GM23338 (cell line): ENCODE results near the gene NOTCH1. TPM values are rescaled to one million over a fixed set of nuclear protein-coding genes. Genes with fewer than 3 reads are reported as not detected.

Source experiments
- ATAC-seq: fragments of 200-7000 bp; cut with Tn5 transposase; 3 replicates; pipeline ENCODE4 v1.9.1; 2020
- DNase-seq: peaks from one replicate; pipeline ENCODE4 v3.0.0-alpha.2; 2015; ENCODE audit warnings: low spot score
- H2AFZ ChIP-seq: fragments of 200-600 bp; sonication (generic); 2 replicates; pipeline ENCODE4 v1.8.0; 2016; ENCODE audit warnings: antibody characterized with exemption, mild to moderate bottlenecking, moderate library complexity
- H3F3A ChIP-seq: fragments of 200-600 bp; sonication (generic); replicated peaks from 2 replicates; pipeline ENCODE4 v1.8.0; 2017; ENCODE audit warnings: antibody characterized with exemption, mixed run types, low read depth
- H3K27ac ChIP-seq: fragments of 200-600 bp; sonication (generic); 2 replicates; pipeline ENCODE4 v1.6.1; 2016; ENCODE audit warnings: low read depth
- H3K27me3 ChIP-seq: fragments of 200-600 bp; sonication (generic); 2 replicates; pipeline ENCODE4 v1.8.0; 2016; ENCODE audit warnings: mild to moderate bottlenecking, mixed run types, moderate library complexity; ENCODE audit not compliant: insufficient read depth
- H3K36me3 ChIP-seq: fragments of 200-600 bp; sonication (generic); 2 replicates; pipeline ENCODE4 v1.8.0; 2016; ENCODE audit warnings: mild to moderate bottlenecking; ENCODE audit not compliant: insufficient read depth
- H3K4me1 ChIP-seq: fragments of 200-600 bp; sonication (generic); 2 replicates; pipeline ENCODE4 v1.8.0; 2016; ENCODE audit warnings: mild to moderate bottlenecking, moderate library complexity; ENCODE audit not compliant: insufficient read depth
- H3K4me2 ChIP-seq: fragments of 200-600 bp; sonication (generic); 2 replicates; pipeline ENCODE4 v1.7.1; 2017; ENCODE audit warnings: mixed run types
- H3K4me3 ChIP-seq: fragments of 200-600 bp; sonication (generic); 2 replicates; pipeline ENCODE4 v1.6.1; 2016; ENCODE audit warnings: mixed run types
- H3K79me2 ChIP-seq: fragments of 200-600 bp; sonication (generic); replicated peaks from 2 replicates; pipeline ENCODE4 v1.8.0; 2017; ENCODE audit warnings: mild to moderate bottlenecking; ENCODE audit not compliant: insufficient read depth
- H3K9me2 ChIP-seq: fragments of 200-600 bp; sonication (generic); 2 replicates; pipeline ENCODE4 v1.8.0; 2017; ENCODE audit not compliant: insufficient read depth
- H4K20me1 ChIP-seq: fragments of 200-600 bp; sonication (generic); replicated peaks from 2 replicates; pipeline ENCODE4 v1.8.0; 2017; ENCODE audit warnings: mild to moderate bottlenecking; ENCODE audit not compliant: insufficient read depth
- H3K27ac Mint-ChIP-seq: 2 replicates; pipeline ENCODE4 v1.8.0; 2020; ENCODE audit warnings: inconsistent platforms, mild to moderate bottlenecking, moderate library complexity, mixed read lengths
- H3K27me3 Mint-ChIP-seq: 3 replicates; pipeline ENCODE4 v1.8.0; 2022; ENCODE audit warnings: low read depth, mild to moderate bottlenecking, moderate library complexity, mixed read lengths, inconsistent platforms; ENCODE audit not compliant: insufficient read depth, poor library complexity
- H3K36me3 Mint-ChIP-seq: 3 replicates; pipeline ENCODE4 v1.8.0; 2021; ENCODE audit warnings: low read depth, mild to moderate bottlenecking, inconsistent platforms, moderate library complexity, mixed read lengths
- H3K4me1 Mint-ChIP-seq: 3 replicates; pipeline ENCODE4 v1.8.0; 2020; ENCODE audit warnings: mild to moderate bottlenecking, inconsistent platforms, mixed read lengths
- H3K4me3 Mint-ChIP-seq: 3 replicates; pipeline ENCODE4 v1.8.0; 2021; ENCODE audit warnings: moderate library complexity, mild to moderate bottlenecking, inconsistent platforms, mixed read lengths
- H3K9me3 Mint-ChIP-seq: 3 replicates; pipeline ENCODE4 v1.8.0; 2020; ENCODE audit warnings: moderate library complexity, mild to moderate bottlenecking, inconsistent platforms, mixed read lengths
- CREB1 ChIP-seq: fragments of 250-450 bp; sonication (Bioruptor Pico); IDR thresholded peaks from 2 replicates; pipeline ENCODE4 v1.5.0; 2020; ENCODE audit warnings: low read depth, mild to moderate bottlenecking, moderate library complexity
- EZH2phosphoT487 ChIP-seq: fragments of 200-600 bp; sonication (generic); IDR thresholded peaks from one replicate; pipeline ENCODE4 v1.8.1; 2018; ENCODE audit warnings: antibody characterized with exemption; ENCODE audit not compliant: unreplicated experiment
- JUNB ChIP-seq: IDR thresholded peaks from one replicate; pipeline ENCODE4 v1.6.1; 2016; ENCODE audit warnings: antibody characterized with exemption; ENCODE audit not compliant: unreplicated experiment
- NANOG ChIP-seq: IDR thresholded peaks from 2 replicates; pipeline ENCODE4 v1.6.1; 2016; ENCODE audit warnings: antibody characterized with exemption, borderline replicate concordance
- POLR2AphosphoS5 ChIP-seq: IDR thresholded peaks from 2 replicates; pipeline ENCODE4 v1.6.1; 2016; ENCODE audit warnings: antibody characterized with exemption, low read depth
- STAT1 ChIP-seq: IDR thresholded peaks from one replicate; pipeline ENCODE4 v1.6.1; 2016; ENCODE audit warnings: antibody characterized with exemption; ENCODE audit not compliant: unreplicated experiment
- polyA plus RNA-seq: library from polyadenylated mRNA; unstranded; fragments of >200 nt; fragmentation: Nextera tagmentation; extraction: Ambion mirVana; gene quantifications from 2 replicates; pipeline ENCODE4 v1.2.1, GENCODE V29; 2016
- total RNA-seq: library from RNA; depleted of rRNA; stranded (reverse); fragments of >200 nt; shearing (Covaris generic); gene quantifications from 2 replicates; pipeline ENCODE4 v1.2.3, GENCODE V29; 2014
- TF ChIP-seq, protein P1 (sequence below), 2 experiments: fragments of 200-600 bp in 1 of 2; sonication (generic) in 1 of 2; conservative IDR thresholded peaks; 2 replicates each; pipeline versions ENCODE4 v1.5.1 to v1.6.1; 2016 to 2017; ENCODE audit warnings: antibody characterized with exemption in 2 of 2, low read depth in 2 of 2, mild to moderate bottlenecking in 2 of 2, moderate library complexity in 1 of 2
- TF ChIP-seq, protein P2 (sequence below): IDR thresholded peaks from one replicate; pipeline ENCODE4 v1.6.1; 2018; ENCODE audit warnings: antibody characterized with exemption; ENCODE audit not compliant: unreplicated experiment
- TF ChIP-seq, protein P3 (sequence below): fragments of 250-450 bp; sonication (Bioruptor Pico); IDR thresholded peaks from 2 replicates; pipeline ENCODE4 v1.5.0; 2020; ENCODE audit warnings: mild to moderate bottlenecking, moderate library complexity

NOTCH1 gene
- total and polyA plus RNA-seq, 2 experiments from 2014 or later: 9.9 to 97.2 TPM

DNA sequence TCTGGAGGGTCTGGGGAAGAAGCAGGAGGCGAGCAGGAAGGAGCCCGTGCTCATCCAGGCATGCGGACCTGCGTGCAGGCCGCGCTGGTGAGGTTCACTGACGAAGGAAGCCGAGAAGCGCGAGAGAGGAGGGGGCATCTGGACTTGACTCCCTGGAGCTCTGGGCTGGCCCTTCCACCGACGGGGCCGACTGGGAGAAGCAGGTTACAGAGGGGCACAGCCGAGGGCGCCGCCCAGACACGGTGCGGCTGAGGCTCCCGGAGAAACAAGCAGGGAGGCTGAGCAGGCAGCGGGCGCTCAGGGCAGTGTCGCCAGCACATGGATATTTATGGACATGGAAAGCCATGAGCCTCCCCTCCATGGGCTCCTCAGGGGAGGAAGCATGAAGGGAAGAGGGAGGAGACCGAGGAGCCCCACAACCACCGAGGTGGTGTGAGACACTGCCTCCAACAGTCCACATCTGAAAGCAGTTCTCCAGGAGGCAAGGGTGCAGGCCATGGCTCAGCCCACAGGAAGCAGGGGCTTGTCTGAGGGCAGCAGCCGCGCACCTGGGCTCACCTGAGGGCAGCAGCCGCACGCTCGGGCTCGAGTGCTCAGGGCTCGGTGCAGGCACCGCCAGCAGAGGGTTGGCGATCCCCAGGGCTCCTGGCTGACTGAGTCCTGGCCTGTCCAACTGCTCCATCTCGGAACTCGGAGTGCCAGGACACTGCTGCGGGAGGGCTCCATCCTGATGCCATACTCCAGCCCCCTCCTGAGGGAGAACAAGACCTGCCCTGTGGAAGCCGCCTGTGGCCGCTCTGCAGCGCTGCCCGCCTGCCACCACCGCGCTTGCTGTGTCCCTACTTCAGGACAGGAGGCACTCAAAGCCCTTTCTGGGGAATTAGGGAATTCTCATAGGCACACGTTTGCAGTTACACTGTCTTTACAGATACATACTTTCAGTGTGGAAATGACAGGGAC lies 90.5 kb downstream of the NOTCH1 start:
- peaks cover 3% of the 10 kb centered on the region; the same call in 1 of the 2 replicates for H4K20me1 ChIP-seq
- no peak for ATAC-seq
- no peaks in the 10 kb centered on the region for H3K4me1 ChIP-seq
- DNase-seq: no peak
- H3K4me2 ChIP-seq: no peak overlapping the region
- Mint-ChIP-seq H3K36me3 (peaks cover 83% of the 10 kb centered on the region), H3K4me1 (no peaks in the 10 kb centered on the region), H3K4me3 (no peak overlapping the region), H3K9me3 (peaks cover 4% of the 10 kb centered on the region; the same call in 2 of the 3 replicates), H3K27ac (no peak overlapping the region), H3K27me3 (peaks cover 10% of the 10 kb centered on the region)
- H2AFZ ChIP-seq: no peak overlapping the region
- H3F3A ChIP-seq: 0 out of 2 replicates have a peak, but pooled peaks cover 7% of the 10 kb centered on the region
- no peaks in the 10 kb centered on the region for H3K27me3 ChIP-seq
- no peaks in the 10 kb centered on the region; the same call in 1 of the 2 replicates for H3K79me2 ChIP-seq
- peaks cover 24% of the 10 kb centered on the region for H3K36me3 ChIP-seq
- TF ChIP-seq, protein P1, sequence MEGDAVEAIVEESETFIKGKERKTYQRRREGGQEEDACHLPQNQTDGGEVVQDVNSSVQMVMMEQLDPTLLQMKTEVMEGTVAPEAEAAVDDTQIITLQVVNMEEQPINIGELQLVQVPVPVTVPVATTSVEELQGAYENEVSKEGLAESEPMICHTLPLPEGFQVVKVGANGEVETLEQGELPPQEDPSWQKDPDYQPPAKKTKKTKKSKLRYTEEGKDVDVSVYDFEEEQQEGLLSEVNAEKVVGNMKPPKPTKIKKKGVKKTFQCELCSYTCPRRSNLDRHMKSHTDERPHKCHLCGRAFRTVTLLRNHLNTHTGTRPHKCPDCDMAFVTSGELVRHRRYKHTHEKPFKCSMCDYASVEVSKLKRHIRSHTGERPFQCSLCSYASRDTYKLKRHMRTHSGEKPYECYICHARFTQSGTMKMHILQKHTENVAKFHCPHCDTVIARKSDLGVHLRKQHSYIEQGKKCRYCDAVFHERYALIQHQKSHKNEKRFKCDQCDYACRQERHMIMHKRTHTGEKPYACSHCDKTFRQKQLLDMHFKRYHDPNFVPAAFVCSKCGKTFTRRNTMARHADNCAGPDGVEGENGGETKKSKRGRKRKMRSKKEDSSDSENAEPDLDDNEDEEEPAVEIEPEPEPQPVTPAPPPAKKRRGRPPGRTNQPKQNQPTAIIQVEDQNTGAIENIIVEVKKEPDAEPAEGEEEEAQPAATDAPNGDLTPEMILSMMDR (conservative IDR thresholded peaks at IDR 0.05; ENCODE audit: low read depth in 2 of 2): no peak
- TF ChIP-seq POLR2AphosphoS5 (no peak), STAT1 (no peak), NANOG (no peak), CREB1 (CRISPR knock-in tag) (no peak), JUNB (no peak), EZH2phosphoT487 (no peak)
- TF ChIP-seq, protein P2, sequence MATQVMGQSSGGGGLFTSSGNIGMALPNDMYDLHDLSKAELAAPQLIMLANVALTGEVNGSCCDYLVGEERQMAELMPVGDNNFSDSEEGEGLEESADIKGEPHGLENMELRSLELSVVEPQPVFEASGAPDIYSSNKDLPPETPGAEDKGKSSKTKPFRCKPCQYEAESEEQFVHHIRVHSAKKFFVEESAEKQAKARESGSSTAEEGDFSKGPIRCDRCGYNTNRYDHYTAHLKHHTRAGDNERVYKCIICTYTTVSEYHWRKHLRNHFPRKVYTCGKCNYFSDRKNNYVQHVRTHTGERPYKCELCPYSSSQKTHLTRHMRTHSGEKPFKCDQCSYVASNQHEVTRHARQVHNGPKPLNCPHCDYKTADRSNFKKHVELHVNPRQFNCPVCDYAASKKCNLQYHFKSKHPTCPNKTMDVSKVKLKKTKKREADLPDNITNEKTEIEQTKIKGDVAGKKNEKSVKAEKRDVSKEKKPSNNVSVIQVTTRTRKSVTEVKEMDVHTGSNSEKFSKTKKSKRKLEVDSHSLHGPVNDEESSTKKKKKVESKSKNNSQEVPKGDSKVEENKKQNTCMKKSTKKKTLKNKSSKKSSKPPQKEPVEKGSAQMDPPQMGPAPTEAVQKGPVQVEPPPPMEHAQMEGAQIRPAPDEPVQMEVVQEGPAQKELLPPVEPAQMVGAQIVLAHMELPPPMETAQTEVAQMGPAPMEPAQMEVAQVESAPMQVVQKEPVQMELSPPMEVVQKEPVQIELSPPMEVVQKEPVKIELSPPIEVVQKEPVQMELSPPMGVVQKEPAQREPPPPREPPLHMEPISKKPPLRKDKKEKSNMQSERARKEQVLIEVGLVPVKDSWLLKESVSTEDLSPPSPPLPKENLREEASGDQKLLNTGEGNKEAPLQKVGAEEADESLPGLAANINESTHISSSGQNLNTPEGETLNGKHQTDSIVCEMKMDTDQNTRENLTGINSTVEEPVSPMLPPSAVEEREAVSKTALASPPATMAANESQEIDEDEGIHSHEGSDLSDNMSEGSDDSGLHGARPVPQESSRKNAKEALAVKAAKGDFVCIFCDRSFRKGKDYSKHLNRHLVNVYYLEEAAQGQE: no peak
- TF ChIP-seq, protein P3, sequence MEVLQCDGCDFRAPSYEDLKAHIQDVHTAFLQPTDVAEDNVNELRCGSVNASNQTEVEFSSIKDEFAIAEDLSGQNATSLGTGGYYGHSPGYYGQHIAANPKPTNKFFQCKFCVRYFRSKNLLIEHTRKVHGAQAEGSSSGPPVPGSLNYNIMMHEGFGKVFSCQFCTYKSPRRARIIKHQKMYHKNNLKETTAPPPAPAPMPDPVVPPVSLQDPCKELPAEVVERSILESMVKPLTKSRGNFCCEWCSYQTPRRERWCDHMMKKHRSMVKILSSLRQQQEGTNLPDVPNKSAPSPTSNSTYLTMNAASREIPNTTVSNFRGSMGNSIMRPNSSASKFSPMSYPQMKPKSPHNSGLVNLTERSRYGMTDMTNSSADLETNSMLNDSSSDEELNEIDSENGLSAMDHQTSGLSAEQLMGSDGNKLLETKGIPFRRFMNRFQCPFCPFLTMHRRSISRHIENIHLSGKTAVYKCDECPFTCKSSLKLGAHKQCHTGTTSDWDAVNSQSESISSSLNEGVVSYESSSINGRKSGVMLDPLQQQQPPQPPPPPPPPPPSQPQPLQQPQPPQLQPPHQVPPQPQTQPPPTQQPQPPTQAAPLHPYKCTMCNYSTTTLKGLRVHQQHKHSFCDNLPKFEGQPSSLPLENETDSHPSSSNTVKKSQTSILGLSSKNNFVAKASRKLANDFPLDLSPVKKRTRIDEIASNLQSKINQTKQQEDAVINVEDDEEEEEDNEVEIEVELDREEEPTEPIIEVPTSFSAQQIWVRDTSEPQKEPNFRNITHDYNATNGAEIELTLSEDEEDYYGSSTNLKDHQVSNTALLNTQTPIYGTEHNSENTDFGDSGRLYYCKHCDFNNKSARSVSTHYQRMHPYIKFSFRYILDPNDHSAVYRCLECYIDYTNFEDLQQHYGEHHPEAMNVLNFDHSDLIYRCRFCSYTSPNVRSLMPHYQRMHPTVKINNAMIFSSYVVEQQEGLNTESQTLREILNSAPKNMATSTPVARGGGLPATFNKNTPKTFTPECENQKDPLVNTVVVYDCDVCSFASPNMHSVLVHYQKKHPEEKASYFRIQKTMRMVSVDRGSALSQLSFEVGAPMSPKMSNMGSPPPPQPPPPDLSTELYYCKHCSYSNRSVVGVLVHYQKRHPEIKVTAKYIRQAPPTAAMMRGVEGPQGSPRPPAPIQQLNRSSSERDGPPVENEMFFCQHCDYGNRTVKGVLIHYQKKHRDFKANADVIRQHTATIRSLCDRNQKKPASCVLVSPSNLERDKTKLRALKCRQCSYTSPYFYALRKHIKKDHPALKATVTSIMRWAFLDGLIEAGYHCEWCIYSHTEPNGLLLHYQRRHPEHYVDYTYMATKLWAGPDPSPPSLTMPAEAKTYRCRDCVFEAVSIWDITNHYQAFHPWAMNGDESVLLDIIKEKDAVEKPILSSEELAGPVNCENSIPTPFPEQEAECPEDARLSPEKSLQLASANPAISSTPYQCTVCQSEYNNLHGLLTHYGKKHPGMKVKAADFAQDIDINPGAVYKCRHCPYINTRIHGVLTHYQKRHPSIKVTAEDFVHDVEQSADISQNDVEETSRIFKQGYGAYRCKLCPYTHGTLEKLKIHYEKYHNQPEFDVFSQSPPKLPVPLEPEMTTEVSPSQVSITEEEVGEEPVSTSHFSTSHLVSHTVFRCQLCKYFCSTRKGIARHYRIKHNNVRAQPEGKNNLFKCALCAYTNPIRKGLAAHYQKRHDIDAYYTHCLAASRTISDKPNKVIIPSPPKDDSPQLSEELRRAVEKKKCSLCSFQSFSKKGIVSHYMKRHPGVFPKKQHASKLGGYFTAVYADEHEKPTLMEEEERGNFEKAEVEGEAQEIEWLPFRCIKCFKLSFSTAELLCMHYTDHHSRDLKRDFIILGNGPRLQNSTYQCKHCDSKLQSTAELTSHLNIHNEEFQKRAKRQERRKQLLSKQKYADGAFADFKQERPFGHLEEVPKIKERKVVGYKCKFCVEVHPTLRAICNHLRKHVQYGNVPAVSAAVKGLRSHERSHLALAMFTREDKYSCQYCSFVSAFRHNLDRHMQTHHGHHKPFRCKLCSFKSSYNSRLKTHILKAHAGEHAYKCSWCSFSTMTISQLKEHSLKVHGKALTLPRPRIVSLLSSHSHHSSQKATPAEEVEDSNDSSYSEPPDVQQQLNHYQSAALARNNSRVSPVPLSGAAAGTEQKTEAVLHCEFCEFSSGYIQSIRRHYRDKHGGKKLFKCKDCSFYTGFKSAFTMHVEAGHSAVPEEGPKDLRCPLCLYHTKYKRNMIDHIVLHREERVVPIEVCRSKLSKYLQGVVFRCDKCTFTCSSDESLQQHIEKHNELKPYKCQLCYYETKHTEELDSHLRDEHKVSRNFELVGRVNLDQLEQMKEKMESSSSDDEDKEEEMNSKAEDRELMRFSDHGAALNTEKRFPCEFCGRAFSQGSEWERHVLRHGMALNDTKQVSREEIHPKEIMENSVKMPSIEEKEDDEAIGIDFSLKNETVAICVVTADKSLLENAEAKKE (CRISPR knock-in tag): no peak
- no peak overlapping the region for H3K4me3 ChIP-seq
- no peaks in the 10 kb centered on the region for H3K9me2 ChIP-seq
- no peak overlapping the region for H3K27ac ChIP-seq
